Head of caudate nucleus (tissue), 42 donors: ENCODE measurements around the gene CCT6B.

Experiments used
- DNase-seq, 42 donors: peaks; one replicate each; pipeline versions ENCODE4 v3.0.0 to v3.0.0-alpha.2; 2020 to 2021; ENCODE audit warnings: mixed read lengths in 7 of 42
- intact Hi-C: fragments of 100-400 bp; cut with DNase I; formaldehyde crosslinking; loops from one replicate; pipeline ENCODE4 v1.15.0; 2022

Gene CCT6B

GRCh38 chr17:34899643-34900291, 61.5 kb downstream of the CCT6B start:
- DNase-seq = peak in 1 of 42 donors; percentile 21
- intact Hi-C loops = no loop called here

GRCh38 chr17:34895383-34895782, 65.9 kb downstream of the CCT6B start:
- intact Hi-C loops = no loop called here
- DNase-seq = no peak

- intact Hi-C loops = no loop called here
- no peak for DNase-seq
These were observed 66.3 kb downstream of the CCT6B start for GRCh38 chr17:34894964-34895363.

DNA sequence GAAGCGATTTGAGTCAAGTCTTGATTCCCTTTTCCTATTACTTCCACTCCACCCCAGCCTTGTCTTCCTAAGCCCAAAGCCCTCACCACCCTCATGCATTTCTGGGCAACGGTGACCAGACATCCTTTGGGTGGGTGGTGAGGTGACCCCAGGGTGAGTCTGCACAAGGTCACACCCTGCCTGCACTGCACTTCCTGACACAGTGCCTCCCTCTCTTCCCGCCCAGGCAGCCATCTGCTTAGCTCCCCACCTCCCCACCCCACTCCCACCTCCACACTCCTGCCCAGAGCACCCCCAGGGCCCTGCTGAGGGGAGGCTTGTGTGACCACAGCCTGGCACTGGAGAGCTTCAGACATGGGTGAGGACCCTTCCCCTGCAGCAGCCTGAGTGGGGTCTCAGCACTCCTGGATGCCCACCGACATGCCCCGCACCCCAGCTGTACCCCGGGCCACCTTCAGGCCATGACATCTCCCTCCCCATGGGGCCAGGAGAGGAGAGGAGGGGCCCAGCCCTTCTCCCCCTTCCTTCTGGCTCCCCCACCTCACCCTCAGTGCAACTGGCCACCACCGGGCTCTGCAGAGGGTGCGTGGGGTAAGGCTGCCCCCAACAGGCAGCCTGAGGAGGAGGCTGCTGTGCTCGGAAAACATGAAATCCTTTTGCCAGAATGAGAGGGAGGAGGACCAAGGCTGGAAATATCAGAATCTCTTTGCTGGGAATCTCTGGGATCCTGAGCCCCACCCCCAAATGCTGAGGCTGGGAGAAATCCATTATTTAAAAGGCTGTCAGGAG, 68.6 kb downstream of the CCT6B start:
- intact Hi-C loops = no loop called here
- DNase-seq = peak in 26 of 42 donors; percentile 3 to 50 (median 28)

DNA sequence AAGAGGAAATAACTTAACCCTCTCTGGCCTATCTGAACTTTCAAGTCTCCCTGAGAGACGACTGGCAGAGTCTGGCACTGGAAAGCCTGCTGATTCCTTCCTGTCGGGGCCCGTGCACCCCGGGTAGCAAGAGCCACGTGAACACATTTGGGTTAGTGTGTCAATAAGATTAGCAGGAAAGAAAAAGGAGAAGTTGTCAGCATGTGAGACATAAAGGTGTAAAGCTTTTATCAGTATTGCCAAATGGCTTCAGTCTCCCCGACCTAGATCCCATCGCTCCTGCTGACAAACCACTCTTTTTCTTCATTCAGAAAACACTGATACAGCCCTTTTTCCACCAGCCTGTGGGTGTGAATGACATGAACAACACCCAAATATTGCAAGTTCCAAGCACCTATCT, 74.4 kb downstream of the CCT6B start:
- intact Hi-C loops = no loop called here
- DNase-seq = no peak

- intact Hi-C loops = no loop called here
These were observed 76.2 kb downstream of the CCT6B start for GRCh38 chr17:34885076-34885475.

DNA sequence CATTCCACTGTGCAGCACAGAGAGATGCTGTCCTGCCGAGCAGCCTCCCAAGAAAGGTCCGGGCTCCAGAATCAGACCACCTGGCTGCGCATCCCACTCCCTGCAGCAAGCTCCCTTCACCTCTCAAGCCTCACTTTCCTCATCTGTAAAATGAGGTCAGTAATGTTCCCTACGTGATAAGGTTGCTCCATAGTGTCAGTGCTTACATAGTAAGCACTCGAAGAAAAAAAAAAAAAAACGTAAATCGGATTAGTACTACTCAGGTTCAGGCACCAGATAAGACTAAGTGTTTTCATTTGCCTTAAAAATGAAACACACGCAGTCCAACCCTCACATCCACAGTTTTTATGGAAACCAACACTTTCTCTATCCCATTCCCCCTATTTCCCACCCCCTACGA, 76.7 kb downstream of the CCT6B start:
- peak in 1 of 42 donors; percentile 7 for DNase-seq

More at GRCh38 chr17:34885076-34885475, 76.2 kb downstream of the CCT6B start:
- DNase-seq = peak in 1 of 42 donors; percentile 7

GRCh38 chr17:34883106-34884000, 77.9 kb downstream of the CCT6B start:
- peak in 1 of 42 donors; percentile 21 for DNase-seq
- intact Hi-C loops = no loop called here

More for the DNA sequence above, 76.7 kb downstream of the CCT6B start:
- intact Hi-C loops = no loop called here

DNA sequence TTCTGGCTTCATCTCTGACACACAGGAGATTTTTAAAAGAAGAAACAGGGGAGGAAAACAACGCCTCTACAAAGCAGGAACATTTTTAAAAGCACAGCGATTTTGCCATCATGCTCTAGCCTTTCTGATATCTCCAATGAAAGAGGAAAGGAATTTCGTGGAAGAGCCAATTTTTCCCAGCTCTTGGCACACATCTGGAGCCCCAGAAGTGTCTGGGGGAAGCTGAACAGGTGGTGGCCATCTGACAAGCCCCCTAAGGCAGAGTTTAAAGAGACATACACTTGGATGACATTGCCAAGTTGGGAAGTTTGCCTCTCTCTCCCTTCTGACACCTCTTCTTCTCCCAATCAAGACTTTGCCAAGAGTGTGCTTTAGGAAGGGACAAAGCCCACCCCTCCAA, 82.1 kb downstream of the CCT6B start:
- intact Hi-C loops = no loop called here
- no peak for DNase-seq
